HEK293T (cell line): ENCODE measurements around the gene CD8B2.

Experiments used
- BHLHE40 ChIP-seq: fragments of 450-650 bp; IDR thresholded peaks from 2 replicates; pipeline ENCODE4 v1.6.1; 2016; ENCODE audit warnings: mild to moderate bottlenecking, moderate library complexity, borderline replicate concordance
- FOXA1 ChIP-seq: fragments of 450-650 bp; IDR thresholded peaks from 2 replicates; pipeline ENCODE4 v1.6.1; 2016; ENCODE audit warnings: mild to moderate bottlenecking
- FOXK2 ChIP-seq: fragments of 450-650 bp; IDR thresholded peaks from 2 replicates; pipeline ENCODE4 v1.6.1; 2016; ENCODE audit warnings: mild to moderate bottlenecking
- FOXM1 ChIP-seq: fragments of 450-650 bp; IDR thresholded peaks from 2 replicates; pipeline ENCODE4 v1.6.1; 2017; ENCODE audit warnings: mild to moderate bottlenecking, borderline replicate concordance
- LEF1 ChIP-seq: fragments of 450-650 bp; IDR thresholded peaks from 2 replicates; pipeline ENCODE4 v1.6.1; 2017; ENCODE audit warnings: mild to moderate bottlenecking, borderline replicate concordance
- SUZ12 ChIP-seq: fragments of 450-650 bp; IDR thresholded peaks from 2 replicates; pipeline ENCODE4 v1.6.1; 2016; ENCODE audit warnings: mild to moderate bottlenecking

- TF ChIP-seq FOXM1 (no peak), FOXK2 (no peak), LEF1 (no peak), BHLHE40 (no peak), FOXA1 (no peak), SUZ12 (no peak)
Observed at GRCh38 chr2:106553321-106553720, 66.2 kb downstream of the CD8B2 start.
